SKM-1 (cell line): ENCODE measurements around the gene PRR13.
"Not testable (repeated sequence)": the region's sequence is repeated elsewhere in the genome, so short reads cannot be mapped to it uniquely, and the experiment has no call there.

Experiments
- DNase-seq: peaks from one replicate; lab custom pipeline; 2025; ENCODE audit not compliant: unreplicated experiment; lab: John Stamatoyannopoulos, UW

The PRR13 gene

GRCh38 chr12:53435326-53435725 lies 6.2 kb upstream of the PRR13 start:
- not testable (repeated sequence) for DNase-seq

- not testable (repeated sequence) for DNase-seq
These were observed 2.0 kb upstream of the PRR13 start for GRCh38 chr12:53439582-53439981.

- DNase-seq, result no peak
These were observed 2.4 kb downstream of the PRR13 start for GRCh38 chr12:53443955-53444354.

- DNase-seq, result not testable (repeated sequence)
These were observed 3.2 kb downstream of the PRR13 start for GRCh38 chr12:53444593-53445325.

GRCh38 chr12:53450936-53451335 lies 9.4 kb downstream of the PRR13 start:
- DNase-seq, result no peak

GRCh38 chr12:53451661-53452158 lies 10.2 kb downstream of the PRR13 start, which contains the start of gene PCBP2:
TSS of gene PCBP2 (plus strand) at chr12:53452102. CDS start at chr12:53454801, 2,699 bp downstream.
- DNase-seq, result peak; percentile 82

- DNase-seq, result no peak
These were observed 10.9 kb downstream of the PRR13 start for GRCh38 chr12:53452159-53453077.

GRCh38 chr12:53453953-53454640 lies 12.6 kb downstream of the PRR13 start:
- no peak for DNase-seq

- DNase-seq, result no peak
These were observed 13.2 kb downstream of the PRR13 start for GRCh38 chr12:53454707-53455106.

- no peak for DNase-seq
These were observed 15.3 kb downstream of the PRR13 start for GRCh38 chr12:53456654-53457366.

- DNase-seq, result no peak
These were observed 17.6 kb downstream of the PRR13 start for GRCh38 chr12:53459097-53459496.

- no peak for DNase-seq
These were observed 19.5 kb downstream of the PRR13 start for GRCh38 chr12:53461059-53461458.

- DNase-seq, result no peak
These were observed 20.1 kb downstream of the PRR13 start for GRCh38 chr12:53461591-53461990.

GRCh38 chr12:53462935-53463334 lies 21.4 kb downstream of the PRR13 start:
- DNase-seq, result no peak

- no peak for DNase-seq
These were observed 22.4 kb downstream of the PRR13 start for GRCh38 chr12:53463802-53464560.

GRCh38 chr12:53464685-53465418 lies 23.3 kb downstream of the PRR13 start:
- no peak for DNase-seq

- DNase-seq, result no peak
These were observed 24.1 kb downstream of the PRR13 start for GRCh38 chr12:53465679-53466078.

- DNase-seq, result no peak
These were observed 25.1 kb downstream of the PRR13 start for GRCh38 chr12:53466640-53467039.

GRCh38 chr12:53467082-53467481 lies 25.5 kb downstream of the PRR13 start:
- DNase-seq, result no peak
